Endothelial cell of umbilical vein (primary cell): ENCODE measurements around the gene KIAA0930. TPM values are rescaled to one million over a fixed set of nuclear protein-coding genes. Genes with fewer than 3 reads are reported as not detected.

ENCODE experiments used
- BruUV-seq: library from RNA; stranded (reverse); fragments of 400-500 nt; replicated peaks from 2 replicates; lab custom pipeline; 2021; lab: Mats Ljungman, UMichigan
- CTCF ChIA-PET: fragments of 300-600, 350-600 bp; sonication (Branson Sonifier 250); formaldehyde crosslinking; loops from one replicate; lab custom pipeline; 2021; ENCODE audit warnings: antibody characterized with exemption, inconsistent platforms; lab: Charles Lee
- POLR2A ChIA-PET: fragments of 300-600, 350-600 bp; sonication (Branson Sonifier 250); formaldehyde crosslinking; loops from one replicate; lab custom pipeline; 2021; ENCODE audit warnings: antibody characterized with exemption, inconsistent platforms; lab: Charles Lee
- DNase-seq: peaks from one replicate; pipeline ENCODE4 v3.0.0-alpha.2; 2011; ENCODE audit warnings: low read depth, low spot score
- FAIRE-seq: peaks from 2 replicates; lab custom pipeline; 2011; peaks lifted over from hg19 to GRCh38; lab: Jason Lieb, UNC
- H2AFZ ChIP-seq: 2 replicates; pipeline ENCODE4 v1.6.0; 2012; ENCODE audit warnings: low read depth, low read length, control low read depth, inconsistent platforms
- H3K27ac ChIP-seq: 2 replicates; pipeline ENCODE4 v1.5.1; 2011; ENCODE audit warnings: low read depth, mild to moderate bottlenecking, control low read depth, low read length, moderate library complexity; ENCODE audit not compliant: insufficient read depth
- H3K27me3 ChIP-seq, 2 experiments: 2 replicates each; pipeline versions ENCODE4 v1.6.0 to v1.6.1; 2011; ENCODE audit warnings: low read length in 2 of 2, mixed read lengths in 1 of 2; ENCODE audit not compliant: control insufficient read depth in 2 of 2, insufficient read depth in 2 of 2
- H3K36me3 ChIP-seq, 2 experiments: 2 replicates in 1 of 2; 3 replicates in 1 of 2; pipeline ENCODE4 v1.5.1; 2011; ENCODE audit warnings: low read length in 2 of 2, mild to moderate bottlenecking in 1 of 2, moderate library complexity in 1 of 2; ENCODE audit not compliant: control insufficient read depth in 2 of 2, insufficient read depth in 2 of 2; ENCODE audit errors: extremely low read depth in 1 of 2
- H3K4me1 ChIP-seq: 3 replicates; pipeline ENCODE4 v1.5.1; 2011; ENCODE audit warnings: mild to moderate bottlenecking, low read length; ENCODE audit not compliant: control insufficient read depth, insufficient read depth; ENCODE audit errors: extremely low read depth
- H3K4me2 ChIP-seq: 2 replicates; pipeline ENCODE4 v1.6.1; 2011; ENCODE audit warnings: low read length, control low read depth, mixed read lengths; ENCODE audit not compliant: insufficient read depth
- H3K4me3 ChIP-seq, 3 experiments: fragments of 200-600 bp in 1 of 3; sonication (generic), shearing (Covaris generic) in 1 of 3; replicated peaks in 1 of 3; 2 replicates each; pipeline ENCODE4 v1.5.1; 2011 to 2016; ENCODE audit warnings: control low read depth in 3 of 3, low read length in 3 of 3, mild to moderate bottlenecking in 2 of 3, inconsistent platforms in 1 of 3, low read depth in 1 of 3, moderate library complexity in 1 of 3; ENCODE audit not compliant: insufficient read depth in 1 of 3
- H3K79me2 ChIP-seq: 2 replicates; pipeline ENCODE4 v1.6.0; 2012; ENCODE audit warnings: low read length, inconsistent platforms; ENCODE audit not compliant: control insufficient read depth, insufficient read depth
- H3K9ac ChIP-seq: replicated peaks from 2 replicates; pipeline ENCODE3; 2011; ENCODE audit warnings: low read length, control low read depth; ENCODE audit not compliant: insufficient read depth; ENCODE audit errors: extremely low read depth
- H3K9me1 ChIP-seq: replicated peaks from 3 replicates; pipeline ENCODE4 v1.6.0; 2011; ENCODE audit warnings: mild to moderate bottlenecking, low read length; ENCODE audit not compliant: control insufficient read depth, insufficient read depth; ENCODE audit errors: extremely low read depth
- H3K9me3 ChIP-seq: replicated peaks from 2 replicates; pipeline ENCODE4 v1.5.1; 2012; ENCODE audit warnings: low read length, inconsistent platforms; ENCODE audit not compliant: control insufficient read depth, insufficient read depth
- H4K20me1 ChIP-seq: replicated peaks from 2 replicates; pipeline ENCODE3; 2011; ENCODE audit warnings: mild to moderate bottlenecking, low read length; ENCODE audit not compliant: control insufficient read depth, insufficient read depth; ENCODE audit errors: extremely low read depth
- CTCF ChIP-seq, 2 donors: IDR thresholded peaks; 1 replicate in 1 of 2; 2 replicates in 1 of 2; pipeline ENCODE4 v1.5.1; 2011; ENCODE audit warnings: low read length in 2 of 2, mild to moderate bottlenecking in 2 of 2, moderate library complexity in 2 of 2, control low read depth in 1 of 2, inconsistent platforms in 1 of 2, low read depth in 1 of 2; ENCODE audit not compliant: insufficient read depth in 1 of 2; ENCODE audit errors: extremely low read depth in 1 of 2
- EZH2 ChIP-seq: IDR thresholded peaks from 2 replicates; pipeline ENCODE4 v1.6.1; 2012; ENCODE audit warnings: borderline replicate concordance, low read depth, mild to moderate bottlenecking, moderate library complexity, low read length, inconsistent platforms; ENCODE audit not compliant: severe bottlenecking
- FOS ChIP-seq: IDR thresholded peaks from 2 replicates; pipeline ENCODE4 v1.6.1; 2011; ENCODE audit warnings: mild to moderate bottlenecking, low read length, moderate library complexity, borderline replicate concordance; ENCODE audit not compliant: insufficient read depth
- GATA2 ChIP-seq: IDR thresholded peaks from 2 replicates; pipeline ENCODE4 v1.7.0; 2011; ENCODE audit warnings: low read depth, mild to moderate bottlenecking, moderate library complexity, mixed read lengths, low read length; ENCODE audit not compliant: insufficient read length, insufficient read depth
- JUN ChIP-seq: IDR thresholded peaks from 2 replicates; pipeline ENCODE4 v1.6.1; 2011; ENCODE audit warnings: borderline replicate concordance, low read depth; ENCODE audit not compliant: insufficient read length, insufficient read depth
- MAX ChIP-seq: IDR thresholded peaks from 2 replicates; pipeline ENCODE4 v1.6.1; 2011; ENCODE audit not compliant: insufficient read depth, insufficient read length
- MYC ChIP-seq: IDR thresholded peaks from one replicate; pipeline ENCODE4 v1.6.1; 2011; ENCODE audit warnings: mild to moderate bottlenecking, low read depth, low read length
- POLR2A ChIP-seq: IDR thresholded peaks from 2 replicates; pipeline ENCODE4 v1.6.1; 2012; ENCODE audit warnings: low read depth, mild to moderate bottlenecking, control low read depth, low read length
- POLR2AphosphoS5 ChIP-seq: IDR thresholded peaks from 2 replicates; pipeline ENCODE4 v1.6.1; 2012; ENCODE audit warnings: low read depth, mild to moderate bottlenecking, control low read depth, low read length, moderate library complexity; ENCODE audit not compliant: insufficient read depth
- dilution Hi-C: fragments of 300-500 bp; cut with MboI; formaldehyde crosslinking; loops from one replicate; pipeline ENCODE4 v1.15.0; 2019; ENCODE audit warnings: low sequenced_read_pairs; ENCODE audit not compliant: extremely low pct_ligation_motif_present
- intact Hi-C: fragments of 100-400 bp; cut with micrococcal nuclease; formaldehyde crosslinking; loops from one replicate; pipeline ENCODE4 v1.10.0; 2022
- polyA plus RNA-seq, 4 experiments: library from polyadenylated mRNA; depleted of rRNA in 3 of 4; stranded (reverse) in 3 of 4; unstranded in 1 of 4; fragments of >200 nt; gene quantifications; 2 replicates each; pipeline versions ENCODE4 v1.2.1 to v1.2.3, GENCODE V29; 2011 to 2012; ENCODE audit warnings: missing spikeins in 1 of 4
- total RNA-seq: library from RNA; stranded (reverse); gene quantifications from 2 replicates; pipeline ENCODE4 v1.2.3, GENCODE V29; 2021

The KIAA0930 gene
- total and polyA plus RNA-seq, 2 donors (not counting 3 experiments of a cell fraction or from before 2014, with no cell fraction given): 37.9 to 53.6 TPM

GRCh38 chr22:45196926-45197605 is 43.6 kb downstream of the KIAA0930 start:
- CTCF ChIA-PET: interaction anchor here (1.1 kb wide), 1 partner anchor 13 kb away, joined by 3 read pairs; no protein-coding TSS in a partner anchor
- no peak overlapping the region for H3K4me3 ChIP-seq
- TF ChIP-seq FOS: no peak
- no peak for TF ChIP-seq GATA2
- no peak for TF ChIP-seq EZH2
- TF ChIP-seq MAX: no peak
- no peak for TF ChIP-seq JUN
- no peak for TF ChIP-seq MYC
- no peak for TF ChIP-seq POLR2A
- TF ChIP-seq CTCF (IDR thresholded peaks at IDR 0.05; ENCODE audit: extremely low read depth in 1 of 2, insufficient read depth in 1 of 2, low read depth in 1 of 2, low read length in 2 of 2): no peak
- no peak for TF ChIP-seq POLR2AphosphoS5
- H3K4me1 ChIP-seq: no peaks in the 10 kb centered on the region
- dilution Hi-C loops: no loop called here
- H3K9me1 ChIP-seq: no peaks in the 10 kb centered on the region
- no peaks in the 10 kb centered on the region for H3K9me3 ChIP-seq
- H3K9ac ChIP-seq: no peak overlapping the region
- H4K20me1 ChIP-seq: no peaks in the 10 kb centered on the region
- no peak overlapping the region for H3K4me2 ChIP-seq
- DNase-seq: no peak
- H3K36me3 ChIP-seq: peaks cover 0 to 25% of the 10 kb centered on the region in 2 experiments
- no peaks in the 10 kb centered on the region for H3K27me3 ChIP-seq
- H3K27ac ChIP-seq: no peak overlapping the region
- intact Hi-C loops: no loop called here
- no peak for FAIRE-seq
- no peak overlapping the region for H2AFZ ChIP-seq
- H3K79me2 ChIP-seq: no peaks in the 10 kb centered on the region
- BruUV-seq: no TSS peak
- POLR2A ChIA-PET: no interaction called here
